Activated naive CD8-positive, alpha-beta T cell (primary cell): ENCODE measurements around the gene LRRTM4.

Experiments used
- H3K27ac Mint-ChIP-seq: one replicate; pipeline ENCODE4 v1.8.0; 2021; ENCODE audit warnings: mixed read lengths
- H3K27me3 Mint-ChIP-seq: one replicate; pipeline ENCODE4 v1.8.0; 2021; ENCODE audit warnings: mixed read lengths
- H3K36me3 Mint-ChIP-seq: one replicate; pipeline ENCODE4 v1.8.0; 2021; ENCODE audit warnings: mixed read lengths
- H3K4me1 Mint-ChIP-seq: one replicate; pipeline ENCODE4 v1.8.0; 2021; ENCODE audit warnings: low read depth, mixed read lengths
- H3K4me3 Mint-ChIP-seq: one replicate; pipeline ENCODE4 v1.8.0; 2021; ENCODE audit warnings: mild to moderate bottlenecking, mixed read lengths
- H3K9me3 Mint-ChIP-seq: one replicate; pipeline ENCODE4 v1.8.0; 2021; ENCODE audit warnings: low read depth, mixed read lengths

LRRTM4 gene

DNA sequence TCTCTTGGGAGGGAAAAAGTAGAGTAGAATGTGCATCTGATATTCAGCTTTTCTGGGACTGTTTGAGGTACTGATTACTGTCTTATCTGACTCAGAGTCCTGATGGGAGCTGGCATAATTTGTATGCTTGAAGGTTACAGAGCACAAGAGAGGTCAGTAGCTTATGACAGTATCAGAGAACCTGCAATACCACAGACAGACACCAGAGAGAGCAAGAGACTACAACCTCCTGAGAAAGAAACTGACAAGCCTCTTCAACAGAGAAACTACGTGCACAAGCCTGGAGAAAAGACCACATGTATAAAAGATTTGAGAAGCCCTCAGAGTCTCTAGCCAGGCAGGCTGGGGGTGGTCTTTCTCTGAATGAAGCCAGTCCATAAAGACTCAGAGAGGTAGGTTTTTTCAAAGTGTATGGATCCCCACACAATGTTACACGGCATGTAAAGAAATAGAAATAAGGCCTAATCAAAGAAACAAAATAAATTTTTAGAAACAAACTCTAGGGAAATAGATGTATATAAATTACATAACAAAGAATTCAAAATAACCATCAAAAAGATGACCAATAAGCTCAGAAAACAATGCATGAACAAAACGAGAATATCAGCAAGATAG, 568.3 kb downstream of the LRRTM4 start:
- Mint-ChIP-seq H3K4me3 (no peak overlapping the region), H3K27ac (no peak overlapping the region), H3K4me1 (no peaks in the 10 kb centered on the region), H3K9me3 (peaks cover 16% of the 10 kb centered on the region), H3K36me3 (no peaks in the 10 kb centered on the region), H3K27me3 (no peaks in the 10 kb centered on the region)

DNA sequence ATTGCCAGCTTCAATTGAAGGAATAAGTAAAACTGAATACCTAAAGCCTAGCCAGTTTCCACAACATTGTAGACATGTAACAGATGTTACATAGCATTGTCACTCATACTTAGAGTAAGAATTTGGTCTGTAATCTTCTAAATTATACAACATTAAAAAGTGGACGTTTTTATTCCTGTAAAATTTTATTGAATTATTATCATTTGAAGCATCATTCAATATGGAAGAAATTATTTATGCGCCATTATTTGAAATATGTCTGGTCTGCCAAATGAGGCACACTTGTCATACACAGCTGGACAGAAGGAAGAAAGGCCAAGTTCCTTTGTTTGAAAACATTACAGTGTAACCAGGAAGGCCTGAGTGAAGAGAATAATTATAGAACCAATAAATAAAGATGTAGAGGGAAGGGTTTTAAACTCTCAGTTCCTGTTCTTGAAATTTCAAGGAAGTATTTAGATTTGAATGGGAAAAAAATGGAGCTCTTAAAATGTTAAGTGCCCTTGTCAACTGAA, 575.5 kb downstream of the LRRTM4 start:
- no peaks in the 10 kb centered on the region for H3K36me3 Mint-ChIP-seq
- no peaks in the 10 kb centered on the region for H3K4me1 Mint-ChIP-seq
- H3K9me3 Mint-ChIP-seq, result peaks cover 14% of the 10 kb centered on the region
- H3K27me3 Mint-ChIP-seq, result no peaks in the 10 kb centered on the region
- no peak overlapping the region for H3K27ac Mint-ChIP-seq
- no peak overlapping the region for H3K4me3 Mint-ChIP-seq

DNA sequence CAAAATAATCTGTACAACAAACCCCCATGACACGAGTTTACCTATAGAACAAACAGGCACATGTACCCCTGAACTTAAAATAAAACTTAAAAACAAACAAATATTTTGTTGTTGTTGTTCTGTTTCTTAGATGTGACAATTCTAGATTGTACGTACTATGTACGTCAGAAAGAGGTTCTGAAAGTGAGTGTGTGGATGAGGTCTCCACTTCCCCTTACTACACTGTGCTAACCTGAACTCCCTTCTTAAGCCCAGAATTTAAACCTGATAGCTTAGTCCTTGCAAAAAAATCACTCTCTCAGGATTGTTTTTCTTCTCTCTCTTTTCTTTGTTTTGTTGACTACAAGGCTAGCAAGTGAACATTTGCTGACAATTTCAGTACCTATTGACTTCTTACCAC, 581.6 kb downstream of the LRRTM4 start:
- no peaks in the 10 kb centered on the region for H3K36me3 Mint-ChIP-seq
- no peaks in the 10 kb centered on the region for H3K27me3 Mint-ChIP-seq
- no peak overlapping the region for H3K4me3 Mint-ChIP-seq
- H3K4me1 Mint-ChIP-seq, result no peaks in the 10 kb centered on the region
- H3K27ac Mint-ChIP-seq, result no peak overlapping the region
- H3K9me3 Mint-ChIP-seq, result peaks cover 14% of the 10 kb centered on the region

DNA sequence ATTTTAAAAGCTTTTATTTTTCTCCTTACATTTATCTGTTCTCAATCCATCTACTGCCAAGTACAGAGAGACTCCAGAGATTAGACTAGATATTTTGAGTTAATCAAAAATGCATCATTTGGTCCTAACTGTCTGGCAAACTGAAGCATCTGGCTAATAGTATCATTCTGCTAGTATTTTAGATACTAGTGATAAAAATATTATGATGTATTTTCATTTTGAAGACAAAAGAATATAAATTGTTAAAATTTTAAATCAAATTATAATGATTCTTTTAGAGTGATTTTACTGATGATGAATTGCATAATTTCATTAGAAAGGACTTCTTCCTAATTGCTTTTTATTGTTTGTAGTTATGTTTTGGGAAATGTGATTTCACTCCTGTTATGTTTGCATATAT, 584.0 kb downstream of the LRRTM4 start:
- Mint-ChIP-seq H3K4me3 (no peak overlapping the region), H3K27ac (no peak overlapping the region), H3K36me3 (no peaks in the 10 kb centered on the region), H3K4me1 (no peaks in the 10 kb centered on the region), H3K27me3 (no peaks in the 10 kb centered on the region), H3K9me3 (peaks cover 3% of the 10 kb centered on the region)

DNA sequence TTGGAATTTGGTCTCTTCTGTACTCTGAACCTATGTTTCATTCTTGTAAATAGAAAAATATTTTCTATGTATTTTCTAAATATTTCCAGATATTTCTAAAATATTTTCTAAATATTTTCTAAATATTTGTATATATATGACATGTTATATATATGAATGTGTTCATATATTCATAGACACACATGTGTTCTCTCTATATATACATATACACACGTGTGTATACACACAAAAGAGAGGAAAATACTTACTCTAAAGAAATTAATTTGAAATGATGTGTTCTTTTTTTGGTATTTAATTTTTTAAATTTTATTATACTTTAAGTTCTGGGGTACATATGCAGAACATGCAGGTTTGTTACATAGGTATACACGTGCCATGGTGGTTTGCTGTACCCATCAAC, 589.6 kb downstream of the LRRTM4 start:
- H3K27me3 Mint-ChIP-seq, result no peaks in the 10 kb centered on the region
- no peaks in the 10 kb centered on the region for H3K4me1 Mint-ChIP-seq
- H3K36me3 Mint-ChIP-seq, result no peaks in the 10 kb centered on the region
- no peak overlapping the region for H3K27ac Mint-ChIP-seq
- peaks cover 6% of the 10 kb centered on the region for H3K9me3 Mint-ChIP-seq
- no peak overlapping the region for H3K4me3 Mint-ChIP-seq

DNA sequence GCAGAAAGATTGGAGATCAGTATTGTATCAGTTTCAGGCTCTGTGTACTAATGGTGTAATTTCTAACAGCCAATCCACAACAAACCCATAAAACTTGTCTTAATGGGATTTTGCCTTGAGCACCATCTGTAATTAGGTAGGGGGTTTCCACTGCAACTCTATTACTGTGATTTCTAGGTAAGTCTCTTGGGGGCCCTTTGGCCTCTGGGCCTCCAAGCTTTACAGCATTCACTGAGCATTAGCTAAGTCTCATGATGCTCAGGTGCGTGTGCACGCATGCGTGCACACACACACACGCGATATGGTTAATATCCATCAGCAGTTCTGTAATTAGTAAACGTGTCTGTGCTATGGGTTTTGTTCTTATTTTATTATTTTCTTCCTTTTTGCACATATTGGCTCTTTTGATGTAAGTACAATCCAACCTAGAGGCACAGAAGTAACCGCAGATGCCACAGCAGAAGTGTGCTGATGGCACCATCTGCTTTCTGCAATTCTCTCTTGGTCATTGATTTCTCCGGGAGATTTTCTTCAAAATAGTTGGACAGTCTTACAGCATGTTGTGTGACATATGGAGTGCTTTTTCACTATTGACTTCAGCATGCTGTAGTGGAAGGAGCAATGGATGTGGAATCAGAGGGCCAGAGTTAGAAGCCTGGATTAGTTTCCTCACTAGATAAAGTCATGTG, 592.0 kb downstream of the LRRTM4 start:
- Mint-ChIP-seq H3K4me1 (no peaks in the 10 kb centered on the region), H3K4me3 (no peak overlapping the region)

DNA sequence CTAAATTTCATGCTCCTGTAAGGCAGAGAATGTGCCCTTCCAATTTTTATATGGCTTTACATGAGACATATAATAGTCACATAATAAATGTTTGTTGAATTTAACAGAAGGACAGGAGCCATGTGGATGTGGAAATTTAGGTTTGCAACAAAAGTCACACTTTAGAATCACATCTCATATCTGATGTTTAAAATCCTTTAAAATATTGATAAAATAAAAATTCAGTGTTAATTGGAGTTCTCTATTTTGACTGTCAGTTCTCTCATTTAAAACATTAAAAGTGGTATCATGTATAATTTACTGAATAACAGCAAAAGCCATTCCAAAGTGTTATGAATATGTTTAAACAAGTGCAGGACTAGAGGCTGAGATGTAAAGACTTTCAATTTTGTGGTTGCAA, 594.1 kb downstream of the LRRTM4 start:
- H3K36me3 Mint-ChIP-seq, result no peaks in the 10 kb centered on the region
- H3K4me1 Mint-ChIP-seq, result no peaks in the 10 kb centered on the region
- H3K9me3 Mint-ChIP-seq, result peaks cover 8% of the 10 kb centered on the region
- no peak overlapping the region for H3K4me3 Mint-ChIP-seq
- H3K27ac Mint-ChIP-seq, result no peak overlapping the region
- H3K27me3 Mint-ChIP-seq, result no peaks in the 10 kb centered on the region

More for the DNA sequence above, 592.0 kb downstream of the LRRTM4 start:
- Mint-ChIP-seq H3K27ac (no peak overlapping the region), H3K27me3 (no peaks in the 10 kb centered on the region), H3K36me3 (no peaks in the 10 kb centered on the region), H3K9me3 (peaks cover 11% of the 10 kb centered on the region)

DNA sequence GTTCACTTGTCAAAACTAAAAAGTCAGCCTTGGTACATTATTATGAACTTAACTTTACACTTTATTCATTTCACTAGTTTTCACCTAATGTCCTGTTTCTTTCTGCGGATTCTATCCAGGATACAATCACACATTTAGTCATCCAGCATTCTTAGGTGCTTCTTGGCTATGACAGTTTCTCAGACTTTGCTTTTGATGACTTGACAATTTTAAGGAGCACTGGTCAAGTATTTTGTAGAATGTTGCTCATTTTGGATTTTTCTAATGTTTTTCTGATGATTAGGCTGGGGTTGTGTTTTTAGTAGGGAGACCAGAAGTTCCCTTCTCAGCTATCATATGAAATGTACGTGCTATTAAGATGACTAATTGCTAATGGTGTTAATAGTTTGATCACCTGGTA, 601.2 kb downstream of the LRRTM4 start:
- Mint-ChIP-seq H3K4me3 (no peak overlapping the region), H3K27ac (no peak overlapping the region), H3K9me3 (peaks cover 8% of the 10 kb centered on the region), H3K4me1 (no peaks in the 10 kb centered on the region), H3K36me3 (no peaks in the 10 kb centered on the region), H3K27me3 (no peaks in the 10 kb centered on the region)

DNA sequence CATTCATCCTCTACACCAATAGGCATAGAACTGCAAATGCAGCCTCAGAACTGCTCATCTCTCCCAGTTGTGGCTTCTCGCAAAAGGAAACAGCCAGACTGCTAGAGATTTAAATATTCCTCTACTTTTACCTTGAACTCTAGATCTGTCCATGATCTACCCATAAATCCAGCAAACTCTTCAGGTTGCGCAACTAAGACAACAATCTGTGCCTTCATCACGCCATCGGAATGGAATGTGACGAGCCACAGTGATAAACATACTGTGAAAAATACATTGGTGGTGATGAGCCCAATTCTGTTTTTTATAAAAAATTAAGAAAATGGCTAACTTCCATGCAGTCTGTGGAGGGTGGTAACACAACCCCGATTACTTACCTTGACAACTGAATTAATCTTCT, 626.7 kb downstream of the LRRTM4 start:
- Mint-ChIP-seq H3K4me1 (no peaks in the 10 kb centered on the region), H3K27ac (no peak overlapping the region), H3K9me3 (peaks cover 8% of the 10 kb centered on the region)

DNA sequence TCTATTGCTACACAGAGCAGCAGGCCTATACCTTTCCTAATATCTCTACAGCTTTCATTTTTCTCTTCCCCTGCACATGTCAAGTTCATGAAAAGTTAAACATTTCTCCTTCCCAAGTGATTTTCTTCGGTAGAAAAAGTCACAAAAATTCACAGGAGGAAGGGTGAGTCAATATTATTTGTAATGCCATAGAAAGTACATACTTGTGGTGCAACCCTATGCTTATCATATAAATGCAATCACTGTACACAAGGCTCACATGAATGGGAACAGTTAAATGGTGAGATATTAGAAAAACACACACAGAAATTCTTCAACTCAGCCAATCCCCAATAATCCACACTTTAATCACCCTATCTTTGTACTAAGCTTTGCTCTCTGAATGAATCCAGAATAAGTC, 651.6 kb downstream of the LRRTM4 start:
- no peaks in the 10 kb centered on the region for H3K4me1 Mint-ChIP-seq
- no peaks in the 10 kb centered on the region for H3K36me3 Mint-ChIP-seq
- H3K27me3 Mint-ChIP-seq, result no peaks in the 10 kb centered on the region
- H3K4me3 Mint-ChIP-seq, result no peak overlapping the region
- no peaks in the 10 kb centered on the region for H3K9me3 Mint-ChIP-seq
- no peak overlapping the region for H3K27ac Mint-ChIP-seq

More for the DNA sequence above, 626.7 kb downstream of the LRRTM4 start:
- H3K4me3 Mint-ChIP-seq, result no peak overlapping the region
- no peaks in the 10 kb centered on the region for H3K27me3 Mint-ChIP-seq
- no peaks in the 10 kb centered on the region for H3K36me3 Mint-ChIP-seq

DNA sequence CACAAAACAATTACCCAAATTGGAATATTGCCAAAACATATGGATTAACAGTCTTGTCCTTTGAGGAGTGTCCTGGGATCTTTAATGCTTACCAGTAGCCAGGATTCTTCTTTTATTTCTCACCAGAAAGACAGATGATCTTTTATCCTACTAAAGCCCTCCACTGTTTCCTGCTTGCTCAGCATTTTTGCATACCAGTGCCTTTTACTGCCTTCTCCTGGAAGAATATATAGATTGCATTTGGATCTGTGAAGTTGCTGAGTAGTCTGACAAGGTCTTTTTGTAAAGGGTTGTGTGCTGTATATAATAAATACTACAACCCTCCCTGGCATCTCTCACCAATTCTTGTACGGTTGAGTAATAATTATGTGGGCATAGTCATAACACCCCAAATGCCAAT, 652.2 kb downstream of the LRRTM4 start:
- no peak overlapping the region for H3K27ac Mint-ChIP-seq
- no peaks in the 10 kb centered on the region for H3K4me1 Mint-ChIP-seq
- H3K27me3 Mint-ChIP-seq, result no peaks in the 10 kb centered on the region
- no peaks in the 10 kb centered on the region for H3K36me3 Mint-ChIP-seq
- no peak overlapping the region for H3K4me3 Mint-ChIP-seq
- no peaks in the 10 kb centered on the region for H3K9me3 Mint-ChIP-seq

DNA sequence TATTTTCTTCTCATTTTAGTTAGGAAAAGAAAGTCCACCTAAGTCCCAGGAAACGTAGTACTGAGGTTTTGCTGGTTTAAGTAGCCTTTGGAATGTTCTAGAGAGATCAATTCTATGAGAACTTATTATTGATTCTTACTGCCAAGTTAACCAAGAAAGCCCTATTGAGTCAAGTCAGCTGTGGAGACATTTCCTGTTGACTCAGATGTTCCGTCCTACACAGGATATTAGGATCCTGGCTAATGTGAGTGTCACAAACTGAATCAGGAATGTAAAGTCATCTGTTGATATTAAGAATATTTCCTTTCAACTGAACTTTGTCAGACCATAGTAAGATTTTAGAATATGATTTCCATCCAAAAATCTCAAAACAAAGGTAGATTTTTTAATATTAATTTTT, 654.3 kb downstream of the LRRTM4 start:
- H3K36me3 Mint-ChIP-seq, result no peaks in the 10 kb centered on the region
- no peaks in the 10 kb centered on the region for H3K9me3 Mint-ChIP-seq
- no peaks in the 10 kb centered on the region for H3K27me3 Mint-ChIP-seq
- H3K4me3 Mint-ChIP-seq, result no peak overlapping the region
- H3K27ac Mint-ChIP-seq, result no peak overlapping the region
- H3K4me1 Mint-ChIP-seq, result no peaks in the 10 kb centered on the region

DNA sequence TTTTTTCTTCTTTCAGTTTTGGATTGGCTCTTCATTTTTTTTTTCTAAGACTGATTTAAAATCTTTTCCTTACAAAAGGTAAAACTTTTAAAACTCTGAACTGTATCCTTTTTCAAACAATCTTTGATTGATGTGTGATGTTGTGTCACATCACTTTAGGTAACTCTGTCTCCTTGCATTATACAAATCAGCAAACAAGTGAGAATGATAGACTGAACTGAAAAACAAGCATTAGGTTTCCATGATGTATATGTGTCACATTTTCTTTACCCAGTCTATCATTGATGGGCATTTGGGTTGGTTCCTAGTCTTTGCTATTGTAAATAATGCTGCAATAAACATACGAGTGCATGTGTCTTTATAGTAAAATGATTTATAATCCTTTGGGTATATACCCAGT, 655.7 kb downstream of the LRRTM4 start:
- no peaks in the 10 kb centered on the region for H3K27me3 Mint-ChIP-seq
- H3K36me3 Mint-ChIP-seq, result no peaks in the 10 kb centered on the region
- H3K4me3 Mint-ChIP-seq, result no peak overlapping the region
- H3K4me1 Mint-ChIP-seq, result no peaks in the 10 kb centered on the region
- H3K27ac Mint-ChIP-seq, result no peak overlapping the region
- no peaks in the 10 kb centered on the region for H3K9me3 Mint-ChIP-seq

DNA sequence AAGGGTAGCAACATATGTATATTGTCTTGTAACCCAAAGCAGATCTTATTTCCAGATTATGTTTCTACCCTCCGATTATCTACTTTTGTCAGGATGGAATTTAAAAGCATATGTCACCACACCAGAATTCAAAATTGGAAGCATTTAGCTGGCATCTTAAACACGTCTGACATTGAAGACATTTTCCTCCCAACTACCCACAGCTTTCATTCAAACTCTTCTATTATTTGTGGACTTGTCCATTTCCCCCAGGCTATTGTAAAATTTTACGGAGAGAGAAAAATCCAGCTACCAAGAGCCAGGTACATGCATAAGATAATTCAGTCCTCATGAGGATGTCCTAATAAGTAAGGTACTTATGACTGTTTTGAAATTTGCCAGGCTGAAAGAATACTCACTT, 659.3 kb downstream of the LRRTM4 start:
- H3K27ac Mint-ChIP-seq, result no peak overlapping the region
- H3K36me3 Mint-ChIP-seq, result no peaks in the 10 kb centered on the region
- no peaks in the 10 kb centered on the region for H3K4me1 Mint-ChIP-seq
- H3K27me3 Mint-ChIP-seq, result no peaks in the 10 kb centered on the region
- H3K9me3 Mint-ChIP-seq, result peaks cover 4% of the 10 kb centered on the region
- H3K4me3 Mint-ChIP-seq, result no peak overlapping the region

DNA sequence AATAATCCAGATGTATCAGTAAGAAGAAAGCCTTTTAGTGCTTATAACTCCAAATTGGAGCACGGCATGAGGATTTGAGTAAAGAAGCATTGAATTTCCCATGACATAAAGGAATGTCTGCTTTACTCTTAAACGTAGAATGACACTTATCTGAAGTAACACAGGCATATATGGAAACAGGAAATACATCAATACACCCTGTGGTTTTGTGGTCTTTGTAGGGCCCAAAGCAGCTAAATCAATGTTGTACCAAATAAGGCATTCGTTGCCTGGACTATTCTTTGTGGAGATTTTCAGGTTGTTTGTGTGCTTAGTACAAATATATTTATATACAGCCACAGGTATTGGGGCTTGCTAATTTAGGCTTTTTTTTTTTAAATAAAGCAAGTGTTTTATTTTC, 660.5 kb downstream of the LRRTM4 start:
- peaks cover 9% of the 10 kb centered on the region for H3K9me3 Mint-ChIP-seq
- H3K4me1 Mint-ChIP-seq, result no peaks in the 10 kb centered on the region
- H3K27me3 Mint-ChIP-seq, result no peaks in the 10 kb centered on the region
- no peaks in the 10 kb centered on the region for H3K36me3 Mint-ChIP-seq
- H3K27ac Mint-ChIP-seq, result no peak overlapping the region
- H3K4me3 Mint-ChIP-seq, result no peak overlapping the region

DNA sequence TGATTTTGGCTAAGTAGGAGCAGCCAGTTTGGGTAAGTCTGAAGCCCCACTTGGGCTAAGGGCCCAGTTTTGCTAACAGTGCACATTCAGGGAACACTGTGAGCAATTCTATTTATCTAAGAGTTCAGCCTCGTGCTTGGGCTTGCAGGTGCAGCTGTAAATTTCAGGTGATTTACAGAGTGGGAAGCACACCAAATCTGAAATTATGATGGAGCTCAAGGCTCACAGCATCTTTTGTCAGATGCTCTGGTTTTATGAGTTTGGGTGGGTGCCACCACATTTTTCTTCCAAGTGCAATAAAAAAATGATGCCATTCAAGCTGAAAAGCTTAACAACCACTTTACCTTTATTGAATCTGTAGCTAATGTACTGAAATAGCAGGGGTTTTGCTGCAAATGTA, 671.2 kb downstream of the LRRTM4 start:
- no peaks in the 10 kb centered on the region for H3K4me1 Mint-ChIP-seq
- no peak overlapping the region for H3K4me3 Mint-ChIP-seq
- no peaks in the 10 kb centered on the region for H3K27me3 Mint-ChIP-seq
- no peaks in the 10 kb centered on the region for H3K36me3 Mint-ChIP-seq
- no peak overlapping the region for H3K27ac Mint-ChIP-seq
- H3K9me3 Mint-ChIP-seq, result peaks cover 9% of the 10 kb centered on the region
